Measurements from ENCODE around the gene MPLKIP.
"Not testable (repeated sequence)": the region's sequence is repeated elsewhere in the genome, so short reads cannot be mapped to it uniquely, and the experiment has no call there.

MPLKIP gene

GRCh38 chr7:40134428-40135316, at the start of gene MPLKIP, which contains the start of gene SUGCT:
MPLKIP (minus strand) TSS chr7:40134622; CDS start chr7:40134567, 55 bp downstream.
SUGCT (plus strand) TSS chr7:40135005.
- peak; percentile 78 for DNase-seq (ENCODE audit: low read depth)

- DNase-seq (ENCODE audit: low read depth), result no peak
Observed at GRCh38 chr7:40182452-40182851, 48.0 kb upstream of the MPLKIP start.

DNA sequence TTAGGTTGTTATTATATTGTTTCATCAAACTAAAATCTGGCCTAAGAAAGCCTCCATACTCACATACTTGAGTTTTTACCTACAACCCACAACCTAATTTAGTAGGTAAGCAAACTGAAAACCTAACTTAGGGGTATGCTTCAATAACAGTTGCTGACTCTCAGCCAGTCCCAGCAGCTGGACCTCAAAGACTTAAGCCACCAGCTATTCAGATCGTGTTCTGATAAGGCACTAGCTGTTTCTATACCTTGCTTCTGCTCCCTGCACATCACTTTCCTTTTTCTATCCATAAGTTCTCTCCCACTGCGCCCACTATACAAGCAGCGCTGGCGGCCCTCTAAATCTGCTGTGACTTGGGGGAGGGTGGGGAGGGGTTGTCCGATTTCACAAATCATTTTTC, 42.6 kb upstream of the MPLKIP start:
- no peak for DNase-seq (ENCODE audit: low read depth)

- no peak for DNase-seq (ENCODE audit: low read depth)
Observed at GRCh38 chr7:40175725-40176510, 41.5 kb upstream of the MPLKIP start.

DNA sequence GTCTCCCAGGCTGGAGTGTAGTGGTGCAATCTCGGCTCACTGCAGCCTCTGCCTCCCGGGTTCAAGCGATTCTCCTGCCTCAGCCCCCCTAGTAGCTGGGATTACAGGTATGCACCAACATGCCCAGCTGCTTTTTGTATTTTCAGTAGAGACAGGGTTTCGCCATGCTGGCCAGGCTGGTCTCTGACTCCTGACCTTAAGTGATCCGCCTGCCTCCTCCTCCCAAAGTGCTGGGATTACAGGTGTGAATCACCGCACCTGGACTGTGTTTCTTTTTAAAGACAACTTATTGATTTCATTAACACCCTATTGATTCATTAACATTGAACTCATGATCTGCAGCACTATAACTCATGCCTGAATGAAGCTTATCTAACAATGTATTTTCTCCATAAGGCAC, 40.8 kb upstream of the MPLKIP start:
- DNase-seq (ENCODE audit: low read depth), result not testable (repeated sequence)

GRCh38 chr7:40173121-40173520, 38.7 kb upstream of the MPLKIP start:
- not testable (repeated sequence) for DNase-seq (ENCODE audit: low read depth)

- not testable (repeated sequence) for DNase-seq (ENCODE audit: low read depth)
Observed at GRCh38 chr7:40168266-40168665, 33.8 kb upstream of the MPLKIP start.

DNA sequence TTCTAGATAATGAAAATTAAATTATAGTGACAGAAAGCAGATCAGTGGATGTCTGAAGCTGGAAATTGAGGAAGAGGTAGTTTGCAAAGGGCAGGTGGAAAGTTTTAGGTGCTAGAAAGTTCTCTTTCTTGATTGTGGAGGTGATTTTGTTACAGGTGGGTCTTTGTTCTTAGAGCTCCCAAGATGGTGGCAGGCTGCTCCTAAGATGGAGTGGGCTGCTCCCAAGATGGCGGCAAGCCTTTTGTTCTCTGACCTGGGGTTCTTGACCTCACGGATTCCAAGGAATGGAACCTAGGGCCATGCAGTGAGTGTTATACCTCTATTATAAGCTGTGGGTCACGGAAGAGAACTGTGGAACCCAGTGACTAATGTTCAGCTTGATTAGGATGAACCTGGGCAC, 32.9 kb upstream of the MPLKIP start:
- DNase-seq (ENCODE audit: low read depth), result no peak

GRCh38 chr7:40165216-40165615, 30.8 kb upstream of the MPLKIP start:
- no peak for DNase-seq (ENCODE audit: low read depth)

GRCh38 chr7:40162516-40162915, 28.1 kb upstream of the MPLKIP start:
- no peak for DNase-seq (ENCODE audit: low read depth)

DNA sequence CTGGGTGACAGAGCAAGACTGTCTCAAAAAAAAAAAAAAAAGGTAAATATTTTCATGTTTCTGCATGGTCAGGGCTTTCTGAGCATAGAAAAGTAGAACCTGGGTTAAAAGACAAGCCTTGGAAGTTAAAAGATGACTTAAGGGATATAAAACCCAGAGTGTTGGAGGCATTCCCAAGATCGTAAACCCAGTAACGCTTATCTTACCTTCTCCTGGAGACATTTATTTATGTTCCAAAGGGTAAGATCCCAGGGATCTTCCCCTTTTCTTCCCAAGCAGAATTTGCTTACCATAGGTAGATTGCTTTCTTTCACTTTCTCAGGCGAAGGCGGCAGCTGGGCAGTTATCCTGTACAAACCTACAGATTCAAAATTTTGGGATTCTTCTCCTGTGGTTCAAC, 22.6 kb upstream of the MPLKIP start:
- DNase-seq (ENCODE audit: low read depth), result no peak

- no peak for DNase-seq (ENCODE audit: low read depth)
Observed at GRCh38 chr7:40151504-40151903, 17.1 kb upstream of the MPLKIP start.

DNA sequence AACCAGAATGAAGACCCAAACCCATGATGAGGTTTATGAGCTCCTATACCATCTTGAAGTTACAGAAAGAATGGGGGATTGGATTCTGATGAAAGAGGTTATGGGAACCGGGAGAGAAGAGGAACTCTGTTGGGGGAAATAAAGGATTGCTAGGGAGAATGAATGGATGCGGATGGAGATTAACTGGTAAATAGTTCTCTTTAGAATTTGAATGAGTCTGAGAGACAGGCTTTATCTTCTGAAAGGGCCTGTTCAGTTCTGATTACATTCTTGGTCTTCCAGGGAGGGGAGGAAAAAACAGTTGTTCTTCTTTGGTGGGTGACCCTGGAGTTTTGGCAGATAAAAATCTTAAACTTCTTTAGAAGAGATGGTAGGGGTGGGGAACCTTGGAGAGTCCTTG, 14.2 kb upstream of the MPLKIP start:
- DNase-seq (ENCODE audit: low read depth), result no peak

DNA sequence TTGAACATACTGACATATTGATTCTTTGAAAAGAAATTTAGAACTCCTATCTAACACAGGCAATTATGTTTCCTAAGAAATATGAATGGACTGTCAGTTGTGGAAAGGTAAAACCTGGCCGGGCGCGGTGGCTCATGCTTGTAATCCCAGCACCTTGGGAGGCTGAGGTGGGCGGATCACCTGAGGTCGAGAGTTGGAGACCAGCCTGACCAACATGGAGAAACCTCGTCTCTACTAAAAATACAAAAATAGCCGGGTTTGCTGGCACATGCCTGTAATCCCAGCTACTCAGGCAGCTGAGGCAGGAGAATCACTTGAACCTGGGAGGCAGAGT, 13.8 kb upstream of the MPLKIP start:
- not testable (repeated sequence) for DNase-seq (ENCODE audit: low read depth)

- no peak for DNase-seq (ENCODE audit: low read depth)
Observed at GRCh38 chr7:40147371-40148246, 13.2 kb upstream of the MPLKIP start.

- not testable (repeated sequence) for DNase-seq (ENCODE audit: low read depth)
Observed at GRCh38 chr7:40145596-40146130, 11.2 kb upstream of the MPLKIP start.

GRCh38 chr7:40141916-40142315, 7.5 kb upstream of the MPLKIP start:
- not testable (repeated sequence) for DNase-seq (ENCODE audit: low read depth)

DNA sequence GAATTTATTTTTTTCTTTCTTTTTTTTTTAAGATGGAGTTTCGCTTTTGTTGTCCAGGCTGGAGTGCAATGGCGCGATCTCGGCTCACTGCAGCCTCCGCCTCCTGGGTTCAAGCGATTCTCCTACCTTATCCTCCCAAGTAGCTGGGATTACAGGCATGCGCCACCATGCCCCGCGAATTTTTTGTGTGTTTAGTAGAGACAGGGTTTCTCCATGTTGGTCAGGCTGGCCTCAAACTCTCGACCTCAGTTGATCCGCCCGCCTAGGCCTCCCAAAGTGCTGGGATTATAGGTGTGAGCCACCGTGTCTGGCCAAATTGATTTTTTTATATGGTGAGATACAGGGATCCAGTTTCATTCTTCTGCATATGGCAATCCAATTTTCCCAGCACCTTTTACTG, 5.5 kb upstream of the MPLKIP start:
- DNase-seq (ENCODE audit: low read depth), result not testable (repeated sequence)

GRCh38 chr7:40138973-40139372, 4.6 kb upstream of the MPLKIP start:
- no peak for DNase-seq (ENCODE audit: low read depth)

GRCh38 chr7:40137563-40137962, 3.1 kb upstream of the MPLKIP start:
- no peak for DNase-seq (ENCODE audit: low read depth)

DNA sequence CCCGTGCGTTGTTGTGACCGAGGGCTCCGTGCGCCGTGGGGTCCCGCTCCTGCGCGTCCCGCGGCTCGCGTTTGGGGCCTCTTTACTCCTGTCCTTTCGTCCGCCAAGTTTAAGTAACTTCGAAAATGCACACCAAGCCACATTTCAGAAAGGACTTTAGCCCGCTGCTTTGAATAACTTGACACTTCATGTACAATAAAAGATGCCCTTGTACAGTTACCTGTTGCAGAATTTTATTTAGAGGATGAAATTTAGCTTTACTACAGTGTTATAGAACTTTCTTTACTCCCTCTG, 842 bp upstream of the MPLKIP start:
- no peak for DNase-seq (ENCODE audit: low read depth)
